Endothelial cell of umbilical vein (primary cell): ENCODE measurements around the gene HDLBP.

ENCODE experiments used
- CTCF ChIP-seq, 2 donors: IDR thresholded peaks; 1 replicate in 1 of 2; 2 replicates in 1 of 2; pipeline ENCODE4 v1.5.1; 2011; ENCODE audit warnings: low read length in 2 of 2, mild to moderate bottlenecking in 2 of 2, moderate library complexity in 2 of 2, control low read depth in 1 of 2, inconsistent platforms in 1 of 2, low read depth in 1 of 2; ENCODE audit not compliant: insufficient read depth in 1 of 2; ENCODE audit errors: extremely low read depth in 1 of 2
- EZH2 ChIP-seq: IDR thresholded peaks from 2 replicates; pipeline ENCODE4 v1.6.1; 2012; ENCODE audit warnings: borderline replicate concordance, low read depth, mild to moderate bottlenecking, moderate library complexity, low read length, inconsistent platforms; ENCODE audit not compliant: severe bottlenecking
- GATA2 ChIP-seq: IDR thresholded peaks from 2 replicates; pipeline ENCODE4 v1.7.0; 2011; ENCODE audit warnings: low read depth, mild to moderate bottlenecking, moderate library complexity, mixed read lengths, low read length; ENCODE audit not compliant: insufficient read length, insufficient read depth
- JUN ChIP-seq: IDR thresholded peaks from 2 replicates; pipeline ENCODE4 v1.6.1; 2011; ENCODE audit warnings: borderline replicate concordance, low read depth; ENCODE audit not compliant: insufficient read length, insufficient read depth
- MAX ChIP-seq: IDR thresholded peaks from 2 replicates; pipeline ENCODE4 v1.6.1; 2011; ENCODE audit not compliant: insufficient read depth, insufficient read length
- POLR2A ChIP-seq: IDR thresholded peaks from 2 replicates; pipeline ENCODE4 v1.6.1; 2012; ENCODE audit warnings: low read depth, mild to moderate bottlenecking, control low read depth, low read length
- POLR2AphosphoS5 ChIP-seq: IDR thresholded peaks from 2 replicates; pipeline ENCODE4 v1.6.1; 2012; ENCODE audit warnings: low read depth, mild to moderate bottlenecking, control low read depth, low read length, moderate library complexity; ENCODE audit not compliant: insufficient read depth

GRCh38 chr2:241230435-241230834, 85.0 kb downstream of the HDLBP start:
- TF ChIP-seq POLR2A, result no peak
- TF ChIP-seq CTCF (IDR thresholded peaks at IDR 0.05; ENCODE audit: extremely low read depth in 1 of 2, insufficient read depth in 1 of 2, low read depth in 1 of 2, low read length in 2 of 2), result no peak
- TF ChIP-seq MAX, result no peak
- TF ChIP-seq POLR2AphosphoS5, result no peak
- TF ChIP-seq EZH2, result no peak
- TF ChIP-seq GATA2, result no peak
- no peak for TF ChIP-seq JUN
